22Rv1 (cell line): ENCODE data around the gene TBKBP1.

Experiments
- ZFX ChIP-seq: fragments of 450-650 bp; IDR thresholded peaks from 2 replicates; pipeline ENCODE4 v1.6.1; 2017; ENCODE audit warnings: antibody characterized with exemption, borderline replicate concordance
- TF ChIP-seq, protein P1 (sequence below): fragments of 450-650 bp; IDR thresholded peaks from 2 replicates; pipeline ENCODE4 v1.5.1; 2017; ENCODE audit warnings: mild to moderate bottlenecking

DNA sequence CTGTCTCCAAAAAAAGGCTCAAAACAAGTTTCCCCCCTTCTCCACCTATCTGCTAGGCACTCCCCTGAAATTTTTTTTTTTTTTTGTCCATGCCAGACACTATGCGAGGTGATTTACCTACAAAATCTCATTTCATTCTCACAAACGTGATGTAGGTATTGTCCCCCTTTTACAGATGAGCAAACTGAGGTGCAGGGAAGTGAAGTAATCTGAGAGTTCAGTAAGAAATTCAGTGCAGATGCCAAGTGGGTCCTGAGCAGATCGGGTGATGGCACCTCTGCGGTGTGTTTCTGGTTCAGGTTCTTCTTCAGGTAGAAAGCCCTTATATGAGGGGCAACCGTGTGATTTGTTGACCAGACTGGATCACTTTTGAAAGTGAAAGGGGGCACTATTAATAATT is 9.7 kb downstream of the TBKBP1 start:
- TF ChIP-seq, protein P1, sequence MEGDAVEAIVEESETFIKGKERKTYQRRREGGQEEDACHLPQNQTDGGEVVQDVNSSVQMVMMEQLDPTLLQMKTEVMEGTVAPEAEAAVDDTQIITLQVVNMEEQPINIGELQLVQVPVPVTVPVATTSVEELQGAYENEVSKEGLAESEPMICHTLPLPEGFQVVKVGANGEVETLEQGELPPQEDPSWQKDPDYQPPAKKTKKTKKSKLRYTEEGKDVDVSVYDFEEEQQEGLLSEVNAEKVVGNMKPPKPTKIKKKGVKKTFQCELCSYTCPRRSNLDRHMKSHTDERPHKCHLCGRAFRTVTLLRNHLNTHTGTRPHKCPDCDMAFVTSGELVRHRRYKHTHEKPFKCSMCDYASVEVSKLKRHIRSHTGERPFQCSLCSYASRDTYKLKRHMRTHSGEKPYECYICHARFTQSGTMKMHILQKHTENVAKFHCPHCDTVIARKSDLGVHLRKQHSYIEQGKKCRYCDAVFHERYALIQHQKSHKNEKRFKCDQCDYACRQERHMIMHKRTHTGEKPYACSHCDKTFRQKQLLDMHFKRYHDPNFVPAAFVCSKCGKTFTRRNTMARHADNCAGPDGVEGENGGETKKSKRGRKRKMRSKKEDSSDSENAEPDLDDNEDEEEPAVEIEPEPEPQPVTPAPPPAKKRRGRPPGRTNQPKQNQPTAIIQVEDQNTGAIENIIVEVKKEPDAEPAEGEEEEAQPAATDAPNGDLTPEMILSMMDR = no peak
- TF ChIP-seq ZFX = no peak
